IPS DF 19.7 (cell line): ENCODE data around the gene GDA.

Experiments
- DNase-seq: peaks from one replicate; pipeline ENCODE4 v3.0.0-alpha.2; 2013; ENCODE audit warnings: low read depth, low spot score

Gene GDA

GRCh38 chr9:72150661-72151060, 1.4 kb downstream of the GDA start:
- DNase-seq = no peak

GRCh38 chr9:72151104-72151503, 1.9 kb downstream of the GDA start:
- DNase-seq = no peak

GRCh38 chr9:72154468-72155285, 5.4 kb downstream of the GDA start:
- no peak for DNase-seq

- DNase-seq = no peak
Observed at GRCh38 chr9:72155301-72155700, 6.1 kb downstream of the GDA start.

- DNase-seq = no peak
Observed at GRCh38 chr9:72156586-72156985, 7.3 kb downstream of the GDA start.

- DNase-seq = no peak
Observed at GRCh38 chr9:72158680-72159079, 9.4 kb downstream of the GDA start.

- DNase-seq = no peak
Observed at GRCh38 chr9:72160446-72161123, 11.3 kb downstream of the GDA start.

- DNase-seq = no peak
Observed at GRCh38 chr9:72165326-72165725, 16.1 kb downstream of the GDA start.

GRCh38 chr9:72165821-72166547, 16.7 kb downstream of the GDA start:
- DNase-seq = no peak

- DNase-seq = no peak
Observed at GRCh38 chr9:72168075-72168474, 18.8 kb downstream of the GDA start.

GRCh38 chr9:72169178-72169577, 19.9 kb downstream of the GDA start:
- no peak for DNase-seq

- DNase-seq = no peak
Observed at GRCh38 chr9:72173080-72173479, 23.8 kb downstream of the GDA start.

GRCh38 chr9:72185561-72185960, 36.3 kb downstream of the GDA start:
- no peak for DNase-seq

GRCh38 chr9:72187121-72187695, 38.0 kb downstream of the GDA start:
- DNase-seq = no peak

GRCh38 chr9:72188232-72188631, 39.0 kb downstream of the GDA start:
- DNase-seq = no peak

- no peak for DNase-seq
Observed at GRCh38 chr9:72193478-72193881, 44.2 kb downstream of the GDA start.

- no peak for DNase-seq
Observed at GRCh38 chr9:72199238-72199637, 50.0 kb downstream of the GDA start.

- DNase-seq = no peak
Observed at GRCh38 chr9:72200452-72200851, 51.2 kb downstream of the GDA start.

- no peak for DNase-seq
Observed at GRCh38 chr9:72202009-72202408, 52.8 kb downstream of the GDA start.

- peak; percentile 20 for DNase-seq
Observed at GRCh38 chr9:72203205-72203803, 54.1 kb downstream of the GDA start.

- no peak for DNase-seq
Observed at GRCh38 chr9:72204062-72204461, 54.8 kb downstream of the GDA start.

- no peak for DNase-seq
Observed at GRCh38 chr9:72205513-72205912, 56.3 kb downstream of the GDA start.
